ENCODE measurements around the gene HERC6.
A peak's percentile ranks its signal among the peaks of the same experiment; 100 is the strongest.

Gene HERC6

GRCh38 chr4:88411491-88412096, 32.9 kb downstream of the HERC6 start:
- ChIA-PET CTCF (interaction anchor here (1.6 to 1.8 kb wide), 2 partner anchors 8 to 33 kb away, joined by 3 to 5 read pairs; partner anchors contain the start of gene HERC6), POLR2A (no interaction called here)
- no peak for DNase-seq (ENCODE audit: extremely low spot score)
- no peak for TF ChIP-seq CTCF (IDR thresholded peaks at IDR 0.05; ENCODE audit: control extremely low read depth, extremely low read depth, low read depth, missing control alignments)

GRCh38 chr4:88413801-88414200, 35.1 kb downstream of the HERC6 start:
- ChIA-PET CTCF (interaction anchor here (0.9 to 1.8 kb wide), 3 partner anchors 9 to 130 kb away, joined by 3 to 4 read pairs (median 3); partner anchors contain the start of genes HERC5 and PPM1K), POLR2A (no interaction called here)
- TF ChIP-seq CTCF (IDR thresholded peaks at IDR 0.05; ENCODE audit: control extremely low read depth, extremely low read depth, low read depth, missing control alignments), result no peak

GRCh38 chr4:88414755-88415154, 36.1 kb downstream of the HERC6 start:
- DNase-seq (ENCODE audit: extremely low spot score), result no peak
- ChIA-PET POLR2A (no interaction called here), CTCF (interaction anchor here (1.4 kb wide), 1 partner anchor 131 kb away, joined by 3 read pairs; the partner anchor contains the start of gene PPM1K)
- no peak for TF ChIP-seq CTCF (IDR thresholded peaks at IDR 0.05; ENCODE audit: control extremely low read depth, extremely low read depth, low read depth, missing control alignments)

More at GRCh38 chr4:88413801-88414200, 35.1 kb downstream of the HERC6 start:
- DNase-seq (ENCODE audit: extremely low spot score), result no peak

GRCh38 chr4:88415982-88416381, 37.3 kb downstream of the HERC6 start:
- CTCF ChIA-PET, result no interaction called here
- no peak for DNase-seq (ENCODE audit: extremely low spot score)
- TF ChIP-seq CTCF (IDR thresholded peaks at IDR 0.05; ENCODE audit: control extremely low read depth, extremely low read depth, low read depth, missing control alignments), result no peak
- POLR2A ChIA-PET, result no interaction called here

GRCh38 chr4:88418411-88418810, 39.8 kb downstream of the HERC6 start:
- POLR2A ChIA-PET, result interaction anchor here (0.7 kb wide), 1 partner anchor 30 kb away, joined by 4 read pairs; no protein-coding TSS in a partner anchor

GRCh38 chr4:88419874-88420273, 41.2 kb downstream of the HERC6 start:
- DNase-seq (ENCODE audit: extremely low spot score), result peak; percentile 20
- TF ChIP-seq CTCF (IDR thresholded peaks at IDR 0.05; ENCODE audit: control extremely low read depth, extremely low read depth, low read depth, missing control alignments), result no peak
- ChIA-PET CTCF (no interaction called here), POLR2A (no interaction called here)

More at GRCh38 chr4:88418411-88418810, 39.8 kb downstream of the HERC6 start:
- CTCF ChIA-PET, result interaction anchor here (0.9 to 1.5 kb wide), 3 partner anchors 20 to 39 kb away, joined by 3 read pairs; partner anchors contain the start of gene HERC5
- no peak for DNase-seq (ENCODE audit: extremely low spot score)
- TF ChIP-seq CTCF (IDR thresholded peaks at IDR 0.05; ENCODE audit: control extremely low read depth, extremely low read depth, low read depth, missing control alignments), result no peak

All from GM10248 (cell line).